Mononuclear cell (primary cell): Measurements from ENCODE around the gene EYA3. TPM values are rescaled to one million over a fixed set of nuclear protein-coding genes. Genes with fewer than 3 reads are reported as not detected.

ENCODE experiments used
- H3K27me3 ChIP-seq: 2 replicates; pipeline ENCODE4 v1.6.0; 2011; ENCODE audit warnings: low read length, control low read depth; ENCODE audit not compliant: insufficient read depth
- H3K4me1 ChIP-seq: 2 replicates; pipeline ENCODE4 v1.5.1; 2011; ENCODE audit warnings: mild to moderate bottlenecking, low read length, control low read depth; ENCODE audit not compliant: insufficient read depth
- H3K4me3 ChIP-seq: 2 replicates; pipeline ENCODE4 v1.5.1; 2011; ENCODE audit warnings: mild to moderate bottlenecking, low read length, moderate library complexity
- H3K9me3 ChIP-seq: 2 replicates; pipeline ENCODE4 v1.5.1; 2011; ENCODE audit warnings: low read depth, mild to moderate bottlenecking, control low read depth, low read length
- total RNA-seq: library from RNA; depleted of rRNA; stranded (reverse); fragments of >200 nt; gene quantifications from one replicate; pipeline ENCODE4 v1.2.3, GENCODE V29; 2012

Gene EYA3
- 8.7 TPM for total RNA-seq

GRCh38 chr1:28088168-28088961, at the start of gene EYA3:
TSS of gene EYA3 (minus strand) at chr1:28088610. CDS start at chr1:28058026, 30,584 bp downstream.
- H3K27me3 ChIP-seq, result no peaks in the 10 kb centered on the region
- peak within 1 kb of the TSS; percentile 81 for H3K4me3 ChIP-seq
- no peaks in the 10 kb centered on the region for H3K9me3 ChIP-seq
- peaks cover 25% of the 10 kb centered on the region for H3K4me1 ChIP-seq

GRCh38 chr1:28136922-28137613, 48.7 kb upstream of the EYA3 start:
- H3K9me3 ChIP-seq, result no peaks in the 10 kb centered on the region
- no peak overlapping the region for H3K4me3 ChIP-seq
- H3K27me3 ChIP-seq, result no peaks in the 10 kb centered on the region
- H3K4me1 ChIP-seq, result peaks cover 84% of the 10 kb centered on the region

- no peaks in the 10 kb centered on the region for H3K27me3 ChIP-seq
- no peak overlapping the region for H3K4me3 ChIP-seq
- peaks cover 84% of the 10 kb centered on the region for H3K4me1 ChIP-seq
- H3K9me3 ChIP-seq, result no peaks in the 10 kb centered on the region
Measured at GRCh38 chr1:28136169-28136921, 47.9 kb upstream of the EYA3 start.

- Histone ChIP-seq H3K27me3 (no peaks in the 10 kb centered on the region), H3K4me1 (peaks cover 82% of the 10 kb centered on the region), H3K9me3 (no peaks in the 10 kb centered on the region), H3K4me3 (no peak overlapping the region)
Measured at GRCh38 chr1:28135371-28136168, 47.2 kb upstream of the EYA3 start.

- H3K27me3 ChIP-seq, result no peaks in the 10 kb centered on the region
- H3K9me3 ChIP-seq, result no peaks in the 10 kb centered on the region
- H3K4me3 ChIP-seq, result no peak overlapping the region
- peaks cover 78% of the 10 kb centered on the region for H3K4me1 ChIP-seq
Measured at GRCh38 chr1:28134651-28135207, 46.3 kb upstream of the EYA3 start.

GRCh38 chr1:28132171-28133167, 44.1 kb upstream of the EYA3 start:
- H3K27me3 ChIP-seq, result no peaks in the 10 kb centered on the region
- no peak overlapping the region for H3K4me3 ChIP-seq
- peaks cover 78% of the 10 kb centered on the region for H3K4me1 ChIP-seq
- no peaks in the 10 kb centered on the region for H3K9me3 ChIP-seq

- H3K9me3 ChIP-seq, result no peaks in the 10 kb centered on the region
- no peak overlapping the region for H3K4me3 ChIP-seq
- H3K27me3 ChIP-seq, result no peaks in the 10 kb centered on the region
- H3K4me1 ChIP-seq, result peaks cover 75% of the 10 kb centered on the region
Measured at GRCh38 chr1:28130901-28131300, 42.5 kb upstream of the EYA3 start.

GRCh38 chr1:28129150-28129549, 40.7 kb upstream of the EYA3 start:
- H3K4me3 ChIP-seq, result no peak overlapping the region
- peaks cover 74% of the 10 kb centered on the region for H3K4me1 ChIP-seq
- H3K9me3 ChIP-seq, result no peaks in the 10 kb centered on the region
- H3K27me3 ChIP-seq, result no peaks in the 10 kb centered on the region

- H3K27me3 ChIP-seq, result no peaks in the 10 kb centered on the region
- H3K4me1 ChIP-seq, result peaks cover 73% of the 10 kb centered on the region
- no peak overlapping the region for H3K4me3 ChIP-seq
- H3K9me3 ChIP-seq, result no peaks in the 10 kb centered on the region
Measured at GRCh38 chr1:28127617-28128257, 39.3 kb upstream of the EYA3 start.

GRCh38 chr1:28126783-28127490, 38.5 kb upstream of the EYA3 start:
- Histone ChIP-seq H3K4me1 (peaks cover 74% of the 10 kb centered on the region), H3K9me3 (no peaks in the 10 kb centered on the region), H3K4me3 (no peak overlapping the region), H3K27me3 (no peaks in the 10 kb centered on the region)

GRCh38 chr1:28126212-28126611, 37.8 kb upstream of the EYA3 start:
- H3K9me3 ChIP-seq, result no peaks in the 10 kb centered on the region
- H3K4me3 ChIP-seq, result peak overlapping the region; percentile 32
- peaks cover 76% of the 10 kb centered on the region for H3K4me1 ChIP-seq
- no peaks in the 10 kb centered on the region for H3K27me3 ChIP-seq

GRCh38 chr1:28123461-28123961, 35.1 kb upstream of the EYA3 start:
- H3K9me3 ChIP-seq, result no peaks in the 10 kb centered on the region
- H3K4me3 ChIP-seq, result no peak overlapping the region
- H3K4me1 ChIP-seq, result peaks cover 67% of the 10 kb centered on the region
- no peaks in the 10 kb centered on the region for H3K27me3 ChIP-seq
